Endodermal cell (in vitro differentiated cells): Measurements from ENCODE around the gene ALKBH8. TPM values are rescaled to one million over a fixed set of nuclear protein-coding genes. Genes with fewer than 3 reads are reported as not detected.

Experiments used
- DNase-seq: peaks from one replicate; pipeline ENCODE4 v3.0.0-alpha.2; 2017
- H3K27ac ChIP-seq: 2 replicates; pipeline ENCODE4 v1.5.1; 2013; ENCODE audit warnings: mild to moderate bottlenecking, low read depth, low read length, moderate library complexity
- H3K27me3 ChIP-seq: 2 replicates; pipeline ENCODE4 v1.6.1; 2013; ENCODE audit warnings: mild to moderate bottlenecking, low read length, moderate library complexity; ENCODE audit not compliant: insufficient read depth, control insufficient read depth, poor library complexity, severe bottlenecking
- H3K36me3 ChIP-seq: 2 replicates; pipeline ENCODE4 v1.7.0; 2013; ENCODE audit warnings: mild to moderate bottlenecking, low read length, moderate library complexity; ENCODE audit not compliant: control insufficient read depth, insufficient read depth
- H3K4me1 ChIP-seq: one replicate; pipeline ENCODE4 v1.7.0; 2013; ENCODE audit warnings: low read length; ENCODE audit not compliant: control insufficient read depth, insufficient read depth
- H3K4me3 ChIP-seq: 2 replicates; pipeline ENCODE4 v1.5.1; 2013; ENCODE audit warnings: mild to moderate bottlenecking, low read length, moderate library complexity
- H3K9ac ChIP-seq: 2 replicates; pipeline ENCODE4 v1.6.1; 2013; ENCODE audit warnings: mild to moderate bottlenecking, low read length, moderate library complexity; ENCODE audit not compliant: poor library complexity, severe bottlenecking; ENCODE audit errors: extremely low read depth
- H3K9me3 ChIP-seq: 2 replicates; pipeline ENCODE4 v1.6.1; 2013; ENCODE audit warnings: mild to moderate bottlenecking, low read length, moderate library complexity; ENCODE audit not compliant: control insufficient read depth
- H3K27ac Mint-ChIP-seq: 2 replicates; pipeline ENCODE4 v1.8.0; 2020; ENCODE audit warnings: mixed read lengths
- H3K27me3 Mint-ChIP-seq: 2 replicates; pipeline ENCODE4 v1.8.0; 2021; ENCODE audit warnings: mild to moderate bottlenecking, mixed read lengths; ENCODE audit not compliant: insufficient read depth
- H3K36me3 Mint-ChIP-seq: 2 replicates; pipeline ENCODE4 v1.8.0; 2020; ENCODE audit warnings: low read depth, mixed read lengths
- H3K4me1 Mint-ChIP-seq: 2 replicates; pipeline ENCODE4 v1.8.0; 2020; ENCODE audit warnings: mixed read lengths
- H3K4me3 Mint-ChIP-seq: 2 replicates; pipeline ENCODE4 v1.8.0; 2020; ENCODE audit warnings: mild to moderate bottlenecking, moderate library complexity, mixed read lengths
- H3K9me3 Mint-ChIP-seq: 2 replicates; pipeline ENCODE4 v1.8.0; 2020; ENCODE audit warnings: mild to moderate bottlenecking, mixed read lengths
- WGBS, 2 experiments: methylation state at CpG; one replicate each; pipeline versions ENCODE4 v1.1.5 to v1.1.7; 2013; ENCODE audit warnings: missing lambda C conversion rate in 2 of 2, mixed read lengths in 1 of 2; ENCODE audit not compliant: insufficient coverage in 1 of 2, insufficient read length in 1 of 2; 5-methylcytosine and 5-hydroxymethylcytosine counted together
- total RNA-seq, 2 donors: library from RNA; stranded (reverse); fragmentation: NEBNext Ultra II Directional in 1 of 2; extraction: Animal tissue kit (Norgen Biotek cat#: 25700) in 1 of 2; gene quantifications; 2 replicates in 1 of 2; 3 replicates in 1 of 2; pipeline ENCODE4 v1.2.1, GENCODE V29; 2021
- TF ChIP-seq, protein P1 (sequence below): fragments of 200-600 bp; sonication (generic); conservative IDR thresholded peaks from 2 replicates; pipeline ENCODE4 v1.5.0; 2021; ENCODE audit warnings: antibody characterized with exemption, mild to moderate bottlenecking

ALKBH8 gene
- total RNA-seq, 2 donors from 2014 or later = 7.6 to 9.3 TPM

DNA sequence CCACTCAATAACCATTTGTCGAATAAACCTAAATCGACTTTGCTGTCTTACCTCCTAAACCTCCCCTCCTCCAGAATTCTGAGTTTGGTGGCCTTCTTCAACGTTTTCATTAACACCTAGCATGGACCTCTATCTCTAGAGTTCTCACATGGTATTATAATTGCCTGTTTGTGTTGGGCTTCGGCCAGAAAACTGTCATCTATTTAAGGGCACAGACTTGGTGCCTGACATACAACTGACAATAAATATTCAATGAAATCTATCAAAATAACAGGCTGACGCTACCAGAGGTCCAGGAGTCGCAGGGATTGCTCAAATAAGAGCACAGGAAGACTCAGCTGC lies 687 bp downstream of the ALKBH8 start:
- peak overlapping the region; percentile 95 for H3K4me3 Mint-ChIP-seq
- no peaks in the 10 kb centered on the region for H3K9me3 Mint-ChIP-seq
- WGBS, 2 experiments = 14 to 27% methylated on average over 5 to 6 of the region's 6 CpGs
- Histone ChIP-seq H3K4me1 (peaks cover 8% of the 10 kb centered on the region), H3K4me3 (peak overlapping the region; percentile 93), H3K9ac (peak overlapping the region; percentile 61), H3K9me3 (no peaks in the 10 kb centered on the region), H3K27ac (peak overlapping the region; percentile 51), H3K27me3 (no peaks in the 10 kb centered on the region), H3K36me3 (no peaks in the 10 kb centered on the region)
- DNase-seq = no peak
- H3K27ac Mint-ChIP-seq = peak overlapping the region; percentile 97
- H3K36me3 Mint-ChIP-seq = no peaks in the 10 kb centered on the region
- TF ChIP-seq, protein P1, sequence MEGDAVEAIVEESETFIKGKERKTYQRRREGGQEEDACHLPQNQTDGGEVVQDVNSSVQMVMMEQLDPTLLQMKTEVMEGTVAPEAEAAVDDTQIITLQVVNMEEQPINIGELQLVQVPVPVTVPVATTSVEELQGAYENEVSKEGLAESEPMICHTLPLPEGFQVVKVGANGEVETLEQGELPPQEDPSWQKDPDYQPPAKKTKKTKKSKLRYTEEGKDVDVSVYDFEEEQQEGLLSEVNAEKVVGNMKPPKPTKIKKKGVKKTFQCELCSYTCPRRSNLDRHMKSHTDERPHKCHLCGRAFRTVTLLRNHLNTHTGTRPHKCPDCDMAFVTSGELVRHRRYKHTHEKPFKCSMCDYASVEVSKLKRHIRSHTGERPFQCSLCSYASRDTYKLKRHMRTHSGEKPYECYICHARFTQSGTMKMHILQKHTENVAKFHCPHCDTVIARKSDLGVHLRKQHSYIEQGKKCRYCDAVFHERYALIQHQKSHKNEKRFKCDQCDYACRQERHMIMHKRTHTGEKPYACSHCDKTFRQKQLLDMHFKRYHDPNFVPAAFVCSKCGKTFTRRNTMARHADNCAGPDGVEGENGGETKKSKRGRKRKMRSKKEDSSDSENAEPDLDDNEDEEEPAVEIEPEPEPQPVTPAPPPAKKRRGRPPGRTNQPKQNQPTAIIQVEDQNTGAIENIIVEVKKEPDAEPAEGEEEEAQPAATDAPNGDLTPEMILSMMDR = no peak
- H3K4me1 Mint-ChIP-seq = peaks cover 12% of the 10 kb centered on the region
- no peaks in the 10 kb centered on the region for H3K27me3 Mint-ChIP-seq

DNA sequence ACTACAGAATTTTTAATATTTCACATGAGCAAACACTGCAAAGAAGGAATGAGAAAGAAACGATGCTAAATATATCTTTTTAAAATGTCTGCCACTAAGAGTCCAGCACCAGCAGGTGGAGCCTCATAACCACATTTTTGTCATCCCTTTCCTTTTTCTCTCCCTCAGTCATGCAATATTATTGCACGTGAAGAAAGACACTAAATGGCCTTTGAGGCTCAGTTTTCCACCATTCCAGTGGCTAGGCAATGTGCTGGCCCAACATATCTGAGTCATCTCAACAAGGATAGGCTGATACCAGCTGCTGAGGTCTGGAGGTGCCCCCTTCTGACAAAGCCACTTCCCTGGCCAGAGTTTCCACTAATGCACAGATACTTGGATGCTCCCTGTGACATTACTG lies 1.8 kb downstream of the ALKBH8 start:
- Histone ChIP-seq H3K9me3 (no peaks in the 10 kb centered on the region), H3K27me3 (no peaks in the 10 kb centered on the region), H3K27ac (no peak overlapping the region), H3K4me1 (peaks cover 8% of the 10 kb centered on the region), H3K4me3 (no peak overlapping the region), H3K9ac (no peak overlapping the region), H3K36me3 (no peaks in the 10 kb centered on the region)
- peaks cover 4% of the 10 kb centered on the region for H3K36me3 Mint-ChIP-seq
- peaks cover 12% of the 10 kb centered on the region for H3K4me1 Mint-ChIP-seq
- DNase-seq = peak; percentile 54
- TF ChIP-seq, protein P1 = peak; percentile 77
- H3K27me3 Mint-ChIP-seq = no peaks in the 10 kb centered on the region
- no peaks in the 10 kb centered on the region for H3K9me3 Mint-ChIP-seq
- H3K4me3 Mint-ChIP-seq = no peak overlapping the region
- 0 to 37% methylated on average over 1 to 2 of the region's 2 CpGs for WGBS, 2 experiments
- no peak overlapping the region for H3K27ac Mint-ChIP-seq

DNA sequence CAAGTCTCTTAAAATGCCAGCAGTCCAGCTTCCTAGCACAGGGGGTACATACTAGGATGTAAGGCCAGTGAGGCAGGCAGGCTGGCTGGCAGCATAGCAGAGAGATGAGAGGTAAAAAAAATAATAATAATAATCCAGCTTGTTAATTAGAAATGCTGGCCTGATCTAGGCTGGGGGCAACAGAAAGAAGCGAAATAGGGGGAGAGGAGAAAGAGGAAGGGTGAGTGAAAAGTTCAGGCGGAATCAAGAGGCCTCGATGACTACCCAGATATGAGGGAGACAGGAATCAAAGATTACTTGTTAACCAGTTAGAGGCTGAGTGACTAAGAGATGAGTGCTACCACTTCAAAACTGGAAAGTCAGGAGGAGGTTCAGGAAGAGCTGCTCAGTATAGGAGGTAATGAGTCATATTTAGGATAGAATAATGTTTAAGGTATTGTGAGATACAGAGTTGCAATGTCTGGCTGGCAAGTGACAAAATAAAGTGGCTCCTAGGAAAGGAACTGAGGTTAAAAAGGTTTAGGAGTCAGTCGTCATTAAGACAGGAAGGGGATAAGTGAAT lies 2.8 kb downstream of the ALKBH8 start:
- Histone ChIP-seq H3K27ac (no peak overlapping the region), H3K36me3 (no peaks in the 10 kb centered on the region), H3K4me3 (no peak overlapping the region), H3K4me1 (peaks cover 8% of the 10 kb centered on the region), H3K9ac (no peak overlapping the region), H3K9me3 (no peaks in the 10 kb centered on the region), H3K27me3 (no peaks in the 10 kb centered on the region)
- Mint-ChIP-seq H3K36me3 (peaks cover 4% of the 10 kb centered on the region), H3K4me3 (no peak overlapping the region), H3K27me3 (no peaks in the 10 kb centered on the region), H3K9me3 (no peaks in the 10 kb centered on the region), H3K27ac (no peak overlapping the region), H3K4me1 (peaks cover 12% of the 10 kb centered on the region)
- 67 to 69% methylated on average over 3 to 4 of the region's 4 CpGs for WGBS, 2 experiments
- TF ChIP-seq, protein P1 = no peak
- DNase-seq = no peak
